ENCODE data around the gene RNF183.

RNF183 gene

DNA sequence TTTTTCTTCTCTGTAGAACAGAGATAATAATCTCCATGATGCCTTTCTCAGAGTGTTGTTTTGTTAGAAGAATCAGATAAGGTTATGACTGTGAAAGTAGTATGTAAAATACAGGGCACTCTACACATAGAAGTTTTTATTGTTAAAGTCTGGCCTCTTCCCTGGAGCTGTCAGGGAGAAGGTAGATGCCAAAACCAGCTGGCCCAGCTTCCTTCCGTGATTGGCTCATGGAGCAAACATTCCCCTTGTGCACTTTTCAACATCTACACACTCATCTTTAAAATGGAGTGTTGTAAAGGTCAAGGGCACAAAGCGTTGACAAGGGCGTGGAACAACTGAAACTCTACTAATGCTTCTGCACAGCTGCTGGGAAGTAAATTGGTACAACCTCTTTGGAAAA, 7.4 kb upstream of the RNF183 start:
- no peak overlapping the region for H3K4me3 ChIP-seq (ENCODE audit: low read length)
- no peaks in the 10 kb centered on the region for H3K9me3 ChIP-seq (ENCODE audit: control insufficient read depth, insufficient read depth, low read length)
- H3K4me2 ChIP-seq (ENCODE audit: low read length), result no peak overlapping the region
- no peaks in the 10 kb centered on the region for H3K36me3 ChIP-seq (ENCODE audit: control insufficient read depth, low read length)
- H3K79me2 ChIP-seq (ENCODE audit: control insufficient read depth, low read length), result no peaks in the 10 kb centered on the region
- no peaks in the 10 kb centered on the region for H3K9me2 ChIP-seq (replicated peaks; ENCODE audit: control insufficient read depth, low read length)
- TF ChIP-seq, protein P1, sequence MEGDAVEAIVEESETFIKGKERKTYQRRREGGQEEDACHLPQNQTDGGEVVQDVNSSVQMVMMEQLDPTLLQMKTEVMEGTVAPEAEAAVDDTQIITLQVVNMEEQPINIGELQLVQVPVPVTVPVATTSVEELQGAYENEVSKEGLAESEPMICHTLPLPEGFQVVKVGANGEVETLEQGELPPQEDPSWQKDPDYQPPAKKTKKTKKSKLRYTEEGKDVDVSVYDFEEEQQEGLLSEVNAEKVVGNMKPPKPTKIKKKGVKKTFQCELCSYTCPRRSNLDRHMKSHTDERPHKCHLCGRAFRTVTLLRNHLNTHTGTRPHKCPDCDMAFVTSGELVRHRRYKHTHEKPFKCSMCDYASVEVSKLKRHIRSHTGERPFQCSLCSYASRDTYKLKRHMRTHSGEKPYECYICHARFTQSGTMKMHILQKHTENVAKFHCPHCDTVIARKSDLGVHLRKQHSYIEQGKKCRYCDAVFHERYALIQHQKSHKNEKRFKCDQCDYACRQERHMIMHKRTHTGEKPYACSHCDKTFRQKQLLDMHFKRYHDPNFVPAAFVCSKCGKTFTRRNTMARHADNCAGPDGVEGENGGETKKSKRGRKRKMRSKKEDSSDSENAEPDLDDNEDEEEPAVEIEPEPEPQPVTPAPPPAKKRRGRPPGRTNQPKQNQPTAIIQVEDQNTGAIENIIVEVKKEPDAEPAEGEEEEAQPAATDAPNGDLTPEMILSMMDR (IDR thresholded peaks at IDR 0.05; ENCODE audit: low read depth, low read length, poor library complexity, severe bottlenecking), result no peak
- no peak for TF ChIP-seq EZH2phosphoT487 (IDR thresholded peaks at IDR 0.05; ENCODE audit: borderline replicate concordance, low read length)
- H4K20me1 ChIP-seq (ENCODE audit: control insufficient read depth, insufficient read depth, low read depth, low read length), result no peaks in the 10 kb centered on the region
- H3K4me1 ChIP-seq (ENCODE audit: control insufficient read depth, low read length), result no peaks in the 10 kb centered on the region
- H3F3A ChIP-seq (ENCODE audit: control insufficient read depth, insufficient read depth), result no peaks in the 10 kb centered on the region
- peaks cover 3% of the 10 kb centered on the region; the same call in 1 of the 2 replicates for H3K27me3 ChIP-seq (ENCODE audit: control insufficient read depth, low read length)
- H3K27ac ChIP-seq (ENCODE audit: low read depth, low read length), result no peak overlapping the region

DNA sequence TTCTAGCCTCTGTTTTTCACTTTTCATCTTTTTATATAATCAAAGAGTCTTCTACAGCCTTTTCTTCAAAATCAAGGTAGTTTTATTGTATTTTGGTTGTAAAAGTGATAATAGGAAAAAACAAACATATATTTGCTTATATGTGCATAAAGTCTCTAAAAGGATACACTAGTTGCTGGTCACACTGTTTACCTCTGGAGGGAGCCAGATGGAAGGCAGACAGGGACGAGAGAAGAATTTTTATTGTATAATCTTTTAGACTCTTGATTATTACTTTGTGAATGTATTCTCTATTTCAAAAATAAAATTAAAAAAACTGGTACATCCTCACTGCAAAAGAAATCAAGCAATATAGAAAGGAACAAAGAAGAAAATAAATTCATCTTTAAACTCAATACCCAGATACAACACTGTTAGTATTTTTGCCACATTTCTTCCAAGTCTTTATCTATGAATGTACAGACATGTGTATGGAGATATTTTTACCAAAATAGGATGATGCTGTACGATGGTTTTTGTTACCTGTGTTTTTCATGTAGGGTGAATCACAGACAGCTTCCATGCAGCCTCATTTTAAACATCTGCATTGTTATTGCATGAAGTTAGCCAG, 6.1 kb upstream of the RNF183 start:
- Histone ChIP-seq H3K9me3 (ENCODE audit: control insufficient read depth, insufficient read depth, low read length) (no peaks in the 10 kb centered on the region), H3K9me2 (replicated peaks; ENCODE audit: control insufficient read depth, low read length) (no peaks in the 10 kb centered on the region), H3F3A (ENCODE audit: control insufficient read depth, insufficient read depth) (no peaks in the 10 kb centered on the region), H4K20me1 (ENCODE audit: control insufficient read depth, insufficient read depth, low read depth, low read length) (no peaks in the 10 kb centered on the region), H3K27ac (ENCODE audit: low read depth, low read length) (no peak overlapping the region), H3K4me2 (ENCODE audit: low read length) (no peak overlapping the region), H3K4me3 (ENCODE audit: low read length) (no peak overlapping the region), H3K4me1 (ENCODE audit: control insufficient read depth, low read length) (no peaks in the 10 kb centered on the region), H3K79me2 (ENCODE audit: control insufficient read depth, low read length) (no peaks in the 10 kb centered on the region), H3K27me3 (ENCODE audit: control insufficient read depth, low read length) (no peaks in the 10 kb centered on the region), H3K36me3 (ENCODE audit: control insufficient read depth, low read length) (no peaks in the 10 kb centered on the region)
- TF ChIP-seq, protein P1 (IDR thresholded peaks at IDR 0.05; ENCODE audit: low read depth, low read length, poor library complexity, severe bottlenecking), result peak; percentile 63
- no peak for TF ChIP-seq EZH2phosphoT487 (IDR thresholded peaks at IDR 0.05; ENCODE audit: borderline replicate concordance, low read length)

DNA sequence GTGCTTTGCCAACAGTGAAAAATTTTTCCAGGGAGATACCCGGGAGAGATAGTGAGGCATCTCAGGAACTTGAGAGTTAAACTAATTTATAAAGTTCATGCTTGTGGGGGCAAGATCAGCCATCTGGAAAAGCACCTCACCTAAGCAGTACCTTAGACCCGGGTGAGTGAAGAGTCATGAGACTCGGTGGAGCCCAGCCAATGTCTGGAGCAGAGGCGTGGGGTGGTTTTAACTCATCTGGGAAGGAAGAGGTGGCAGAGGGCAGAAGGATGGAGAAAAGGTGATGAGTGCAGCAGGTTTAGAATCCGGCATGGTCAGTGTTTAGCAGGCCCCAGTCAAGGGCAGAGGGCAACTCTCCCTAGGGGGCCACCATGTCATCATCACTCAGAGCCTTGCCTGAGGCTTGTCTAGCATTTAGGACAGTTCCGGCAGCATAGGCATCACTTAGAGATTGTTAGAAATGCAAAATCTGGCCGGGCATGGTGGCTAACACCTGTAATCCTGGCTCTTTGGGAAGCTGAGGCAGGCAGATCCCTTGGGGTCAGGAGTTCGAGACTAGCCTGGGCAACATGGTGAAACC, 4.3 kb upstream of the RNF183 start:
- Histone ChIP-seq H3K9me2 (replicated peaks; ENCODE audit: control insufficient read depth, low read length) (no peaks in the 10 kb centered on the region), H3K4me3 (ENCODE audit: low read length) (no peak overlapping the region), H3K27me3 (ENCODE audit: control insufficient read depth, low read length) (peaks cover 8% of the 10 kb centered on the region; the same call in 1 of the 2 replicates), H4K20me1 (ENCODE audit: control insufficient read depth, insufficient read depth, low read depth, low read length) (no peaks in the 10 kb centered on the region), H3K36me3 (ENCODE audit: control insufficient read depth, low read length) (no peaks in the 10 kb centered on the region), H3K9me3 (ENCODE audit: control insufficient read depth, insufficient read depth, low read length) (no peaks in the 10 kb centered on the region), H3K4me1 (ENCODE audit: control insufficient read depth, low read length) (no peaks in the 10 kb centered on the region), H3F3A (ENCODE audit: control insufficient read depth, insufficient read depth) (no peaks in the 10 kb centered on the region), H3K79me2 (ENCODE audit: control insufficient read depth, low read length) (no peaks in the 10 kb centered on the region), H3K27ac (ENCODE audit: low read depth, low read length) (no peak overlapping the region), H3K4me2 (ENCODE audit: low read length) (no peak overlapping the region)
- TF ChIP-seq EZH2phosphoT487 (IDR thresholded peaks at IDR 0.05; ENCODE audit: borderline replicate concordance, low read length), result no peak
- TF ChIP-seq, protein P1 (IDR thresholded peaks at IDR 0.05; ENCODE audit: low read depth, low read length, poor library complexity, severe bottlenecking), result no peak

Data from DOHH2 (cell line).